ENCODE data around the gene RHBG. TPM values are rescaled to one million over a fixed set of nuclear protein-coding genes. Genes with fewer than 3 reads are reported as not detected.

The RHBG gene
- total RNA-seq, 1 experiment from 2014 or later, result 5.7 TPM

- RAD21 ChIA-PET (ENCODE audit: low non-redundant PET in 1 of 2, low total read pairs in 2 of 2, uncharacterized antibody in 2 of 2, unreplicated experiment in 2 of 2), result no interaction called here
- no peaks in the 10 kb centered on the region for H3K27me3 ChIP-seq (ENCODE audit: insufficient read depth, low read length)
- POLR2A ChIA-PET, result no interaction called here
Measured at GRCh38 chr1:156407760-156408159, 38.7 kb downstream of the RHBG start.

GRCh38 chr1:156409439-156409838, 40.4 kb downstream of the RHBG start:
- Histone ChIP-seq H3K27me3 (ENCODE audit: insufficient read depth, low read length) (no peaks in the 10 kb centered on the region), H4K20me1 (ENCODE audit: insufficient read depth) (no peaks in the 10 kb centered on the region), H3K4me2 (ENCODE audit: low read length) (no peak overlapping the region), H3K36me3 (ENCODE audit: control insufficient read depth in 1 of 2, insufficient read depth in 2 of 2, low read length in 2 of 2) (peaks cover 0 to 11% of the 10 kb centered on the region in 2 experiments; a peak in 1 of 4 replicates), H3K27ac (ENCODE audit: low read depth, low read length) (no peak overlapping the region), H3K4me1 (ENCODE audit: control insufficient read depth in 1 of 2, insufficient read depth in 2 of 2, low read length in 2 of 2) (no peaks in the 10 kb centered on the region), H2AFZ (ENCODE audit: low read depth, low read length, poor library complexity, severe bottlenecking) (no peak overlapping the region), H3K9me2 (ENCODE audit: insufficient read depth) (no peaks in the 10 kb centered on the region), H3K9me3 (ENCODE audit: control insufficient read depth in 1 of 2, insufficient read depth in 1 of 2, low read depth in 1 of 2, low read length in 2 of 2) (no peaks in the 10 kb centered on the region), H3K79me2 (ENCODE audit: insufficient read depth, low read length) (peaks cover under 1% of the 10 kb centered on the region; the same call in 1 of the 2 replicates), H3K9ac (ENCODE audit: low read length) (no peak overlapping the region), H3K4me3 (replicated peaks in 1 of 2; ENCODE audit: low read depth in 1 of 2, low read length in 2 of 2) (no peak overlapping the region)
- DNase-seq (ENCODE audit: low read depth, low spot score) (no peak), ATAC-seq (no peak)
- POLR2A ChIA-PET, result interaction anchor here (1.3 kb wide), 1 partner anchor 10 kb away, joined by 3 read pairs; no protein-coding TSS in a partner anchor
- CTCF ChIA-PET, result no interaction called here
- RAD21 ChIA-PET (ENCODE audit: low non-redundant PET in 1 of 2, low total read pairs in 2 of 2, uncharacterized antibody in 2 of 2, unreplicated experiment in 2 of 2), result no interaction called here
- no peak for TF ChIP-seq ZNF274 (IDR thresholded peaks at IDR 0.05; ENCODE audit: low read depth, low read length)
- TF ChIP-seq POLR2AphosphoS5 (IDR thresholded peaks at IDR 0.05; ENCODE audit: low read depth, low read length), result no peak
- no peak for TF ChIP-seq YY1 (IDR thresholded peaks at IDR 0.05; ENCODE audit: extremely low read depth, insufficient replicate concordance, low read depth, low read length)
- TF ChIP-seq EZH2 (IDR thresholded peaks at IDR 0.05), result no peak
- no peak for TF ChIP-seq POLR2A (IDR thresholded peaks at IDR 0.05; ENCODE audit: borderline replicate concordance, extremely low read depth, insufficient read depth, insufficient read length)
- no peak for TF ChIP-seq REST (IDR thresholded peaks at IDR 0.05; ENCODE audit: low read depth)
- no peak for TF ChIP-seq ZBTB33 (IDR thresholded peaks at IDR 0.05; ENCODE audit: extremely low read depth, insufficient replicate concordance, low read length)
- no peak for TF ChIP-seq CEBPB (IDR thresholded peaks at IDR 0.05; ENCODE audit: low read depth)
- intact Hi-C loops (cut with micrococcal nuclease), result no loop called here
- no TSS peak for BruUV-seq (replicated peaks)

More at GRCh38 chr1:156407760-156408159, 38.7 kb downstream of the RHBG start:
- Histone ChIP-seq H3K27ac (ENCODE audit: low read depth, low read length) (no peak overlapping the region), H3K79me2 (ENCODE audit: insufficient read depth, low read length) (no peaks in the 10 kb centered on the region), H2AFZ (ENCODE audit: low read depth, low read length, poor library complexity, severe bottlenecking) (no peak overlapping the region), H3K9me2 (ENCODE audit: insufficient read depth) (no peaks in the 10 kb centered on the region), H3K9me3 (ENCODE audit: control insufficient read depth in 1 of 2, insufficient read depth in 1 of 2, low read depth in 1 of 2, low read length in 2 of 2) (no peaks in the 10 kb centered on the region), H3K4me3 (replicated peaks in 1 of 2; ENCODE audit: low read depth in 1 of 2, low read length in 2 of 2) (no peak overlapping the region), H4K20me1 (ENCODE audit: insufficient read depth) (no peaks in the 10 kb centered on the region), H3K9ac (ENCODE audit: low read length) (no peak overlapping the region), H3K4me1 (ENCODE audit: control insufficient read depth in 1 of 2, insufficient read depth in 2 of 2, low read length in 2 of 2) (no peaks in the 10 kb centered on the region), H3K36me3 (ENCODE audit: control insufficient read depth in 1 of 2, insufficient read depth in 2 of 2, low read length in 2 of 2) (peaks cover 0 to 8% of the 10 kb centered on the region in 2 experiments; a peak in 1 of 4 replicates), H3K4me2 (ENCODE audit: low read length) (no peak overlapping the region)
- intact Hi-C loops (cut with micrococcal nuclease), result no loop called here
- ATAC-seq, result no peak
- no peak for DNase-seq (ENCODE audit: low read depth, low spot score)
- TF ChIP-seq EZH2 (IDR thresholded peaks at IDR 0.05) (no peak), ATF3 (IDR thresholded peaks at IDR 0.05) (no peak), RAD21 (IDR thresholded peaks at IDR 0.05; ENCODE audit: low read depth) (no peak), EGR1 (IDR thresholded peaks at IDR 0.05; ENCODE audit: low read depth) (no peak), ELF1 (IDR thresholded peaks at IDR 0.05; ENCODE audit: borderline replicate concordance, low read depth) (no peak), SIN3A (IDR thresholded peaks at IDR 0.05; ENCODE audit: low read depth) (no peak)
- CTCF ChIA-PET, result interaction anchor here (1.1 kb wide), 1 partner anchor 22 kb away, joined by 4 read pairs; no protein-coding TSS in a partner anchor
- no TSS peak for BruUV-seq (replicated peaks)
